GM04504 (cell line): ENCODE measurements around the gene TNKS2.
A peak's percentile ranks its signal among the peaks of the same experiment; 100 is the strongest.
"Not testable (repeated sequence)": the region's sequence is repeated elsewhere in the genome, so short reads cannot be mapped to it uniquely, and the experiment has no call there.

ENCODE experiments used
- DNase-seq: peaks from one replicate; pipeline ENCODE4 v3.0.0-alpha.2; 2012; ENCODE audit warnings: low read depth

Gene TNKS2

DNA sequence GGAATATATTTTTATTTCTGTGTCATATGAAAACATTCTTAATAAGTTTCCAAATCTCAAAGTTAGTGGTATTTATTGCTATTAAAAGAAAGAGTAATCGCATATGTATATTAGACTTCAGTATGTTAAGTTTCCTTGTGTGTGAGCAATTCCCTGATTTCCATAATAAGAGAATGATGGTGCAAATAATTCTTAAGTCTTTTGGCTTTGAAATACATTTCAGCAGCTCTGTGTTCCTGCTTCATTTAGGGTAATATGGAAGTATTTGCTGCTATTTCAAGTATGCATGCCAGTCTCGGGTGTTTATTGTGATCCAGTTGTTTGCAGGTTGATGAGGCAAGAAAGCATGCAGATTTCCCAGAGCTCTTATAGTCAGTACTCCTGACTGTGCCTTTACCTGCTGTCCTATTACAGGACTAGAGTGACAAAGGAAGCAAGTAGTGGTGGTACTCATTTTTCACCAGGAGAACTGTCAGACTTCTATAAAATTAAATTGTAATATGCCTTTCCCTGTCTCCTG lies 67.4 kb downstream of the TNKS2 start:
- no peak for DNase-seq

DNA sequence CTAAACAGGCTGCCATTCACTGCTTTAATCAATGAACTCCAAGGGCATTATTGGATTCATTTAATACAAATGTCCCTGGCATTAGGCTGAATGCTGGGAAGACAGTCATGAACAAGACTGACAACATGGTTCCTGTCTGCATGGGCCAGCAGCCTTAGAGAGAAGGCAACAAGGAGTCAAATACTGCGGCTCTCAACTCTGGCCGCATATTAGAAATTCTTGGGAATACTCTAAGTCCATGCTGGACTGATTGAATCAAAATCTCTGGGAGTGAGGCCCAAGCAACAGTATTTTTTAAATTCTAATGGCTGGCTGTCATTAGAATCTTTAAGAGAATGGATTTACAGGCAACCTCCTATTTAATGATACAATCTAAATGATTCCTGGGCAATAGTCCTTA lies 76.9 kb downstream of the TNKS2 start:
- no peak for DNase-seq

DNA sequence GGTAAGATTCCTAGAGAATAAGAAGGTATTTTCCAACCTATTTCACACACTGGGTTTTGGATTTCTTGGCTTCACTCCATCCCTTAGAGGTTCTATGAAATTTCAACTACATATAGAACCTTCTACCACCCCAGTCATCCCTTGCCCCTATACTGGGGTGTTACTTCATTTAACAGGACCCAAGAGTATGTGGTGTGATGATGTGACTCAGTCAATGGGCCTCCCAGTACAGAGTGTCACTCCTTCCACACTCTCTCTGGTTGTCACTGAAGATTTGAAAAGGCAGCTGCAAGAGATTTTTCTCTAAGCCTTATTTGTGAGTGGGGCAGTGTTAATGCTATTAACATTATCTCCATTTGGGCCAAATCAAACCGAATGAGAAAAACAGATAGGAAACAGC lies 77.6 kb downstream of the TNKS2 start:
- no peak for DNase-seq

DNA sequence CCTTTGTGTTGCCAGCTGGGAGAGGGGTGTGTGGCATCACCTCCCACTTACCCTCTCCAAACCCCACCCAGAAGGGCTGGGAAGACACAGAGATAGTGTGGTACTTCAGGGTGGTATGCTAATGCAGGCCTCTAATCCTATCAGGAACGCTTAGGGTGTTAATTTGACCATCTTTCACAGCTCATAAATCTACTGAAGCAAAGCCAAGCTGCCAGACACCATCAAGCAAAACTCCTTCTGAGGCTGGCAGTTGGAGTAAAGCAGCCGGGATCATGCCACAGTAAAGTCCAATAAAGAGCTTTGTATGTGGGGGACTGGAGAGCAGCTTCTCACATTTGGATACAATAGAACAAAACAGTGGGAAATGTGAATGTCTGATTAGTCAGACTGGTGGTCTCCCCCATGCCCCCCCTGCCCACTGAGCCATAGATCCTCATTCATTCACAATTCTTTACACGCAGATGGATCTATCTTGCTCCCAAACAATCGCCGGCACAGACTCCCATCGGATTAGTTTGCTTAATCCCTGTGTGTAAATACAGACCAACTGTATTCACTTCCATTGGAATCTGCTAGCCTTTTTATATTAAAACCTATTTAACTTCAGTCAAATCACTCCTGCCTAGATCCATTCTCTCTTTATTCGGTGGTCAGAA lies 81.4 kb downstream of the TNKS2 start:
- no peak for DNase-seq

DNA sequence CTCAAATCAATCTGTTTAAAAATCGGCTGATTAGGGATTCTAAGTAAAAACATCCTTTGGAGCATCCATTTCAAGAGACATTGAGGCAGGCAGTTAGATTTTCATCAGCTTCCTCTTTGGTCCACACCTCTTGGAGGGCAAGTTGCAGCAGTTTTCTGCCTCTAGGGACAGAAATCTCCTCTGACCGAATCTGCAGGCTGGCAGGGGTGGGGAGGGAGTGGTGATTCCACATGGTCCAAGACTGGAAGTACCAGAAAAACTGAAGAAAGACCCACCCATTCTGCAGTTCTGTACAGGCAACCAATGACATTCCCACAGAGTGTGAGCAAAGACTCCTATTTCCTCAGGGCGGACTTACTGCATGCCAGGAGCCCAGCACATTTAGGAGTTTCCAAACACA lies 82.1 kb downstream of the TNKS2 start:
- no peak for DNase-seq

DNA sequence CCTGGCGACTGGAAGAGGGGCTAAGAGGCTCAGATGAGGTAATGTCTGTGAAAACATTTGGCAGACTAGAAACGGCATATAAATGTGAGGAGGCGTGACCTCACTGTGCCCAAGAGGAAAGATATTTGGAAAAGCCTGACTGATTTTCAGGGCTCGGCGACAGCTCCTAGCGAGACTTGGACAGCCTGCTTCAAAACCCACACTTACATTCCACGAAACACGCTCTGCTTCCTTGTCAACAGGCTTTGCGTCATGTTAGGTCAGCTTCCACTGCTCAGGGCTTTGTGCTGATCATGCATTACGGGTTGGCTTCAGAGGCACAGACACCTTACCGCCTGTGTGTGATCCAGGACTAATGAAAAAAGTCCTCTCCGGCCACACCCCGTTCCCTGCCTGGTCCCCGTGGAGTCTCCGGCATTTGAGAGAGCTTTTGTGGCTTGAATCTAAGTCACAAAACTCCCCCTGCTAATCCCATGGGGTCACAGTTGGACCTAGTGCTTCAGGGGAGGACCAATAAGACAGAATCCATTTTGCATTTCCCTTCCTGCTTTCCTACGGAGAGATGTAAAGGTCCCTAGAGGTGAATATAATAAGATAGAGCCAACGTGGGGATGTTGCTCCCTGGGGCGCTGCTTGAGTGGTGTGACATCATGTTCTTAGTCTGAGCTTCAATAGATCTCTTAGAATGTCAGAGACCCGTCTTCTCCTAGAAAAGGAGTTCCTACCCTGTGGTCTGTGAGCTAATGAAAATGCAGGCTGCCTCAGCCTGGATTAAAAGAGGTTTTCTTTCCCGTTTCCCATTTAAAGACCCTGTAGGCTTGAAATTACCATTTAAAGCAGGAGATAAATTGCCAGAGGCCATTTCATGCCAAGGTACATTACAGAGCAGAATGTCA lies 85.6 kb downstream of the TNKS2 start:
- peak; percentile 28 for DNase-seq

DNA sequence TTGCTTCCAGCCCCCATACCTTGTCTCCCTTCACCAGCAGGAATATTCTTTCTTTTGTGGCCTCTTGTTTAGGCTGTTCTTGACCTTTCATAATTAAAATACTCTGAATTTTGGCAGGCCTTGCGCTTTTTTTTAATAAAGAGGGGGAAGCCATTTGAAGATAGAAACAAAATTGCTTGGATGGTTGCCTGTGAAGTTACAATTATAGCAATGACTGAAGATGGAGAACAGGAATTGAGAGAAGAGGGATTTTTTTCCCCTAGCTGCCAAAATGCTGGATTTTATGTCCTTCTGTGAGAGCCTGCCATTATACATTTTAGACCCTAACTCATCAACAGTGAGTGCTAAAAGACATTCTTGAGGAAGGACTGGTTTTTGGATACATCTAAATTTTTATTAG lies 86.3 kb downstream of the TNKS2 start:
- no peak for DNase-seq

DNA sequence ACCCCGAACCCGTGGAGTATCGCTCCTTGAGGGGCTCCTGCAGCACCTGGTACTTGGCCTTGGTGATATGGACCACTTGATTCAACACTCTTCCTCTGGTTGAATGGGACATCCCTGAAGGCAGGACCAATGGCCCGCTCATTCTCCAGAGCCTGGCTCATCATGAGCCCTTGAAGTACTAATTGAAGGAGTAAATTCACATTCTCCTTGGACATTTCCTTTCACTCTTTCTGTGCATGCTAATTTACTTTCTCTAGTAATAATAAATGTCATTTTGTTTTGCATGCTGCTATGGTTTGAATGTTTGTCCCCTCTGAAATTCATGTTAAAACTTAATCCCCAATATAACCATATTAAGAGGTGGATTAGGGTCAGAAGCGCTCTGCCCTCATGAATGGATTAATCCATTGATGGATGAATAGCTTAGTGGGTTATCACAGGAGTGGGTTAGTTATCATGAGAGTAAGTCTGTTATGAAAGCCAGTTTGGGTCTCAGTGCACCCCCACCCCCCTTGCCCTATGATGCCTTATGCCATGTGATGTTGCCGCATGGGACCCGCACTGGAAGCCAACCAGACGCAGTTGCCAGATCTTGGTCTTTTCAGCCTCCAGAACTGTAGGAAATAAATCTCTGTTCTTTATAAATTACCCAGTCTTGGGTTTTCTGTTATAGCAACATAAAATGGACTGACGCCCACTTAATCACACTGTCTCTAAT lies 87.3 kb downstream of the TNKS2 start:
- no peak for DNase-seq

DNA sequence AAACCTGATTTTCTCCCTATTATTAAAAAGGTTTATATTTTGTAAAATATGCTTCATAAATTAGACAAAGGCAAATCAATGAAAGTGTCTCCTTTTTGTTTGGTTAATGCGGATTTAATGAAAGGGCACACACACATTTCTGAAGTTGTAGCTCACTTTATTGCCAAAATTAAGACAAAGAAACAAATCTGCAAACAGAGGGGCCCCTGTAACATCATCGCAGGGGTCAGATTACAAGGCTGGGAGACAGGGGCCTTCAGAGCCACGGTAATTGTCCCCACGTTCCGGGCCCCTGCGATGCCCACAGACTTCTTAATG lies 88.7 kb downstream of the TNKS2 start:
- DNase-seq, result no peak

DNA sequence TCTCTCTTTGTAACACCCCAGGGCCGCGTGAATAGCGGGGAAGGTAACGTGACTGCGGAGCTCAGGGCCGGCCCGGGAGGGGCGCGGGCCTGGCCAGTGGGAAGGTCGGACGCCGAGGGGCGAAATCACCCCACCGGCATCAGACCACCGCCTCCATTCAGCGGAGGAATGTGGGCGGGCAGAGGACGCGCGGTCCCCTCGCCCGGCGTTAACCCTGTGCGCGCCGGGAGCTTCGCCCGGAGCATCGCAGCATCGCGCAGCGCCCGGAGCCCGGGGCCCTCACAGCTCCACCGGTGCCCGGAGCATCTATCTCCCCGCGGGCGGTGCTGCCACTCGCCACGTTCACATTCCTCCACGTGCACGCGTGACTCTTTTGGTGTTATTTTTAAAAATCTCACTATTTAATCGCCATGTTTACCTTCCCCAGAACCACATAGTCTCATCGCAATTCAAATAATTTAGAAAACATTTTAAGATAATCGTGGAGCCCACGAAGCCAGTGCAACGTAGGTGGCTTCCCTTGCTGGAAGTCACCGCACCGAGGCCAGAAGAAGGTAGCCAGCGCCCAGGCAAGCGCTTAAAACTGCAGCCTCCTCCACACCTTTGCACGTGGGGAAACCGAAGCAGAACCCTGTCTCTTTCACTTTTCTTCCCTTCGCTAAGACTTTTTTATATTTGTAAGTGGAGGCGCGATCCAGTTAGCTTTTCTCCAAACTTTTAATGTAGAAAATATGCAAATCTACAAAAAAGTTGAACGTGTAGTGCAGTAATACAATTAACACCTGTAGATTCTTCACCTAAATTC lies 89.2 kb downstream of the TNKS2 start:
- no peak for DNase-seq

DNA sequence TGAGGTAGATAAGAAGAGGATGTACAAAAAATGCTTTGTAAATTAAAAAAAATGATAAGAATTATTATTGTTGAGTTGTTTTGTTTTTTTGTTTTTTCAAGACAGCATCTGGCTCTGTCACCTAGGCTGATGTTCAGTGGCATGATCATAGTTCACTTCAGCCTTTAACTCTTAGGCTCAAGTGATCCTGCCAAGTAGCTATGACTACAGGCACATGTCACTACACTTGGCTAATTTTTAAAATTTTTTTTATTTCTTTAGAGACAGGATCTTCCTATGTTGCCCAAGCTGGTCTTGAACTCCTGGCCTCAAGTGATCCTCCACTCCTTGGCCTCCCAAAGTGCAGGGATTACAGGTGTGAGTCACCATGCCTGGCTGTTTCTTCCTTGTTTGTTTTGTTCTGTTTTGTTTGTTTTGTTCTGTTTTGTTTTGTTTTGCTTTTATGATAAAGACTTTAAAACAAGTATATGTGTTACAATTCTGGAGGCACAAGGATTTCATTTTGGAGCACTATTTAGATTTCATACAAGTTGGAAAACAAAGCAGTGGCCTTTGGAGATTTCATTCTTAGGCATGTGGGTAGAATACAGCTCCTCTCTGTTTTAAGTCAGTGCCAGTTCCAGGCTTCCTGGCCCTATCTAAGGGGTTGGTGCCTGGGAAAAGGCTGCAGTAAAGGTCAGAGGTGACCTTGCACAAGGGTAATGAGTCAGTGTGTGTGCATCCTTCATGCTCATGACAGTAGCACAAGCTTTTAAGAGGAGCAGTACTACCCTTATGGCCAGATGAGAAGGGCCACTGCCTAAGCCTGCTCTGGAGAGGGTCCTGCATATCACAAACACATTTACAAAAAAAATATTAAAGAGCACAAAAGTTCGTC lies 93.1 kb downstream of the TNKS2 start:
- DNase-seq, result no peak

DNA sequence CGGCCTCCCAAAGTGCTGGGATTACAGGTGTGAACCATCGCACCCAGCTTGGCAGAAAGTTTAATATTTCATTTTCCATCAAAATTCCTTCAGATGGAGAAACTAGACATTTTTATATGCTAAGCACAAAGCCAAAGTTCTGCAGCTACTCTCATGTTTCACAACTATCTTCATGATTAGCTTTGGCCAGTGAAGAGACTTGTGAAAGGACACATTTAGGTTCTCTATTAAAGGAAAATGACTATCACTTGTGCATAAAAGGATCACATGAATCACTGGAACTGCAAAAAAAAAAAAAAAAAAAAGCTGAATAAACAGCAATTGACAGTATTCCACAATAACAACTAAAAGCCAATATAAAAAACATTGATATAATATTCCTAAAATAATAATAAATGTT lies 94.8 kb downstream of the TNKS2 start:
- DNase-seq, result no peak

DNA sequence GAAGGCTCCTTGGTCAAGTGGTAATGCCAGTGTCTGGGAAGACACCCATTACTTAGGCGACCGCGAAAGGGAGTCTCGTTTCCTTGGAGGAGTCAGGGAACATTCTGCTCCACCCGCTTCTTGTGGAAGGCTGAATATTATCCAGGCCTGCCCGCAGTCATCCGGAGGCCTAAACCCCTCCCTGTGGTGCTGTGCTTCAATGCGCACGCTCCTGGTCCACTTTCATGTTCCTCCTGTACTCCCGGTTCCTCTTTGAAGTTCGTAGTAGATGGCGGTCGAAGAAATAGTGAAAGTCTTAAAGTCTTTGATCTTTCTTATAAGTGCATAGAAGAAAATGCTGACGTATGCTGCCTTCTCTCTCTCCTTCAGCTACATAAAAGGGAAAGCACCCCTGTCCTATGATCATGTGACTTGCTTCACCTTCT lies 96.0 kb downstream of the TNKS2 start:
- DNase-seq, result not testable (repeated sequence)

DNA sequence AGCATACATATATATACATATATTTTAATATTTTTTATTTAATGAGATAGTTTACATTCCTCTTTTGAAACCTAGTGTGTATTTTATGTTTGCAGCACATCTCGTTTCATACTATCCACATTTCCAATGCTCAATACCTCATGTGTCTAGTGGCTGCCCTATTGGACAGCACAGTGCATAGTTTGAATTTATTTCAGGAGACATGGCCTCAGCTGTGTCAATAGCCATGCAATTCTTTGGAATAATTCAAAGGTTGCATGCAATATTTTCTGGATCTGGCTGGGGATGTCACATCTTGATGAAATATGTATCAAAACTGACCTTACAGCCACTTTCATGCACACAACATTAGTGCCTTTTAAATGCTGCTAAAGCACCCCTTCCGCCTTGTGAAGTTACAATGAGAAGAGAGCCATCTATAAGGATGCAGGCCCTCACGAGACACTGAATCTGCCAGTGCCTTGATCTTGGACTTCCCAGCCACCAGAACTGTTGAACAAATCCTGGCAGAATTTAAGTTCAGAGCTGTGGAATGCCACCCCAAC lies 98.1 kb downstream of the TNKS2 start:
- no peak for DNase-seq

DNA sequence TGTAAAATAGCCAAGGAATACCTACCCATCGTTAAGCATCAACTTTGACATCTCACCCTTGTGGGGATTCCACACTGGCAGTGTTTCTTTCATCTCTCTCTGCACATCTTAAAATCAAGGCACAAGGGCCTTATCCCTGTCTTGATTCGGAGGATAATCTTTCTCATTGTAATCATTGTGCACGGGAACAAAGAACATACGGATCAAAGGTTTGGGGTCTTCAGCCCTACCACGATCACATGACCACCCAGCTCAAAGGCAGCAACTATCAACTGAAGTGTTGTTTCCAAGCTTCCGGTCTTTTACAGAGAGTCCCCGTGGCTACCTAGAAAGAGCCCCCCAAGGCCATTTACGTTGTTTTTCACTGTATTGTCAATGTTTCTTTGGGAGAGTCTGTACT lies 99.2 kb downstream of the TNKS2 start:
- DNase-seq, result no peak

DNA sequence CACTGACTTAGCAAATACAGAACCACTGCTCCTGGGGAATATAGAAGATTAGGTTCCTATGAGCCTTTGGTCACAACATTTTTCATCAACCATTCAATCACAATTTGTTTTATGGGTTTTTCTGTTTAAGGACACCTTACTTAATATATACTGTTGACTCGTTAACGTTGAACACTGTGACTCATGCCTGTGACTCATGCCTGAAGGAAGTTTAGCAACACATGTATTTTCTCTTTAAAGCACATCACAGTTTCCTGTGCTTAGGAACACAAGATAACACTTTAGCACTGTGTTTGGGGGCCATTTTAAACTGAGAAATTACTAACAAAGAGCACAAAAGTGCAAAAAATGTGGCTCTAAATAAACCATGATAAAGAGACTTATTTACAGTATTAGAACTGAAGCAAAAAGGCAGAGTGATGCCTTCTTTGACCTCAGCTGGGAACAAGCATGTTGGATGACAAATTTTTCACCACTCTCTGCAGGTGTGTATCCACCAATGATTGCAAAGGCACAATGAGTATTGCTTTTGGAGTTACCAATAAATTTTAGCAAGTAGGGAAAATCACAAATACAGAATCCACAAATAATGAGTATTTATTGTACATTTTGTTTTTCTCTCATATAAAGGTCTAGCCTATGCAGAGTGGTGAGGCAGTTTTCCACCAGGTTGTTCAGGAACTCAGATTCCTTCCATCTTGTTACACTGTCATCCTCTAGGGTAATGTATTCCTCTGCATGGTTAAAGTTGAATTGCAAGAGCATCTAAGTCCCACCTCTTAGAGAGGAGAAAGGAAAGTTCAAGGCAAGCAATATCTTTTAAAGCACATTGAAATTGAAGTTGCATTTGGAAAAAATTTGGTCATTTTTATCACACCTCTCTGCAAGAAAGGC lies 103.8 kb downstream of the TNKS2 start:
- peak; percentile 65 for DNase-seq

DNA sequence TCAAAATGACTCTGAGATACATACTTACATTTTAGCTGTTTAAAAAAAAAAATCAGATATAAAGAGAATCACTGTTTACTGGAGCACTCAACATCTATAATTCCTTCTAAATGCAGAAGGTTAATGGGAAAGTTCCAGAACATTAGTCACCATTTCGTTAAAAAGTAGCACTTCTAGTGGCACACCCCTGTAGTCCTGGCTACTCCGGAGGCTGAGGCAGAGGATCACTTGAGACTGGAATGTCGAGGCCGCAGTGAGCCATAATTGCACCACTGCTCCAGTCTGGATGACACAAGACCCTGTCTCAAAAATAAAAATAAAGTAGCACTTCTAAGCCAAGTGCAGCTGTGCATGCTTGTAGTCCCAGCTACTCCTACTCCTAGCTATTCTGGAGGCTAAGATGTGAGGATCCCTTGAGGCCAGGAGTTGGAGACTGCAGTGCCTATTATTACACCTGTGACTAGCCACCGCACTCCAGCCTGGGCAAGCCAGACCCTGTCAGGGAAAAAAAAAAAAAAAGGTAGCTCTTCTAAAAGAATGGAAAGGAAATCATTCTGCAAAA lies 108.9 kb downstream of the TNKS2 start:
- DNase-seq, result no peak

DNA sequence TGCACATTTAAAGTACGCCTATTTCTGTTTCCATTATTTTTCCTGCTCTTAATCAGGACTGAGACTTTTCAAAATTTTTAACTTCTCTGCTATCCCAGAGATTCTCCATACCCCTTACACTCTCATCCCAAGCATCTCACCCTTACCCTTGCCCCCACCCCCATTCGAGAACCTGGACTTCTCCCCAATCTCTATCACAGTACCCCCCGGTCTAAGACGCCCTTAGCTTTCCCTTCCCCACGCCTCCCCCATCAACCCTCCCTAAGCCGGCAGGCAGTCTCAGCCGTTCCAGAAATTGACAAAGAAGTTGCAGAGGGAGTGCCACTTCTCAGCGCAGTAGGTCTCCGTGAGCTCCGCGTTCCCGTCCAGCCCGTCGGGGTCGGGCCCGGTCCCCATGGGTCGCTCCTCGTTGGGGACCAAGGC lies 109.7 kb downstream of the TNKS2 start:
- DNase-seq, result no peak
